Measurements from ENCODE around the gene DAAM1.

DNA sequence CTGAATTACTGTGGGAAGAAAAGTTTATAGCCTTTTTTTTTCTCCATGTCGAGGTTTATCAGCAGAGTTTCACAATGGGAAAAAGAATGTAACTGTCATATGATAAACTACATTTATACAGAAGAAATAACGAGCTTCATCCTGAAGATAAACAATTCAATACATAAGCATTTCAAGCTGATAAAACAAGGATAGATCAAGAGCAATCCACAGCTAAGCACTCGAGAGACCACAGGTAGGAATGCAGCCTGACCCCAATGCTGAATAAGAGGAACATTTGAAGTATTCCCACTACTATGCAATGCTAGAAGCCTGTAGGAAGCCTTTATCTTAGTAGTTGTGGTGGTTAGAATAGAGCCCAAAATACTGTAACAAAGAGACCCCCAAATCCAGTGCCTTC, 32.6 kb upstream of the DAAM1 start:
- TF ChIP-seq, protein P1, sequence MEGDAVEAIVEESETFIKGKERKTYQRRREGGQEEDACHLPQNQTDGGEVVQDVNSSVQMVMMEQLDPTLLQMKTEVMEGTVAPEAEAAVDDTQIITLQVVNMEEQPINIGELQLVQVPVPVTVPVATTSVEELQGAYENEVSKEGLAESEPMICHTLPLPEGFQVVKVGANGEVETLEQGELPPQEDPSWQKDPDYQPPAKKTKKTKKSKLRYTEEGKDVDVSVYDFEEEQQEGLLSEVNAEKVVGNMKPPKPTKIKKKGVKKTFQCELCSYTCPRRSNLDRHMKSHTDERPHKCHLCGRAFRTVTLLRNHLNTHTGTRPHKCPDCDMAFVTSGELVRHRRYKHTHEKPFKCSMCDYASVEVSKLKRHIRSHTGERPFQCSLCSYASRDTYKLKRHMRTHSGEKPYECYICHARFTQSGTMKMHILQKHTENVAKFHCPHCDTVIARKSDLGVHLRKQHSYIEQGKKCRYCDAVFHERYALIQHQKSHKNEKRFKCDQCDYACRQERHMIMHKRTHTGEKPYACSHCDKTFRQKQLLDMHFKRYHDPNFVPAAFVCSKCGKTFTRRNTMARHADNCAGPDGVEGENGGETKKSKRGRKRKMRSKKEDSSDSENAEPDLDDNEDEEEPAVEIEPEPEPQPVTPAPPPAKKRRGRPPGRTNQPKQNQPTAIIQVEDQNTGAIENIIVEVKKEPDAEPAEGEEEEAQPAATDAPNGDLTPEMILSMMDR (IDR thresholded peaks at IDR 0.05): no peak
- TF ChIP-seq FOXP1 (CRISPR knock-in tag; IDR thresholded peaks at IDR 0.05; ENCODE audit: borderline replicate concordance): no peak
- TF ChIP-seq ZNF232 (CRISPR knock-in tag; IDR thresholded peaks at IDR 0.05): no peak
- TF ChIP-seq FOXJ3 (CRISPR knock-in tag; IDR thresholded peaks at IDR 0.05; ENCODE audit: borderline replicate concordance): no peak
- TF ChIP-seq, protein P2, sequence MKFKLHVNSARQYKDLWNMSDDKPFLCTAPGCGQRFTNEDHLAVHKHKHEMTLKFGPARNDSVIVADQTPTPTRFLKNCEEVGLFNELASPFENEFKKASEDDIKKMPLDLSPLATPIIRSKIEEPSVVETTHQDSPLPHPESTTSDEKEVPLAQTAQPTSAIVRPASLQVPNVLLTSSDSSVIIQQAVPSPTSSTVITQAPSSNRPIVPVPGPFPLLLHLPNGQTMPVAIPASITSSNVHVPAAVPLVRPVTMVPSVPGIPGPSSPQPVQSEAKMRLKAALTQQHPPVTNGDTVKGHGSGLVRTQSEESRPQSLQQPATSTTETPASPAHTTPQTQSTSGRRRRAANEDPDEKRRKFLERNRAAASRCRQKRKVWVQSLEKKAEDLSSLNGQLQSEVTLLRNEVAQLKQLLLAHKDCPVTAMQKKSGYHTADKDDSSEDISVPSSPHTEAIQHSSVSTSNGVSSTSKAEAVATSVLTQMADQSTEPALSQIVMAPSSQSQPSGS (CRISPR knock-in tag; IDR thresholded peaks at IDR 0.05; ENCODE audit: borderline replicate concordance, low read depth): no peak
- TF ChIP-seq, protein P3, sequence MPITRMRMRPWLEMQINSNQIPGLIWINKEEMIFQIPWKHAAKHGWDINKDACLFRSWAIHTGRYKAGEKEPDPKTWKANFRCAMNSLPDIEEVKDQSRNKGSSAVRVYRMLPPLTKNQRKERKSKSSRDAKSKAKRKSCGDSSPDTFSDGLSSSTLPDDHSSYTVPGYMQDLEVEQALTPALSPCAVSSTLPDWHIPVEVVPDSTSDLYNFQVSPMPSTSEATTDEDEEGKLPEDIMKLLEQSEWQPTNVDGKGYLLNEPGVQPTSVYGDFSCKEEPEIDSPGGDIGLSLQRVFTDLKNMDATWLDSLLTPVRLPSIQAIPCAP (CRISPR knock-in tag; IDR thresholded peaks at IDR 0.05): no peak
- TF ChIP-seq ELF4 (CRISPR knock-in tag; IDR thresholded peaks at IDR 0.05; ENCODE audit: low read depth): no peak
